BLaER1 treated with 17β-estradiol and CSF1 and Interleukin-3, amounts not matched to agents 10 nM and 100 nM (cell line): ENCODE measurements around the gene TSKS.

ENCODE experiments used
- H3K27ac ChIP-seq, 11 experiments: shearing (Covaris generic); formaldehyde crosslinking; 2 replicates each; pipeline ENCODE4 v1.8.1; 2022
- H3K27me3 ChIP-seq, 11 experiments: shearing (Covaris generic); formaldehyde crosslinking; 2 replicates each; pipeline ENCODE4 v1.8.1; 2022
- H3K36me3 ChIP-seq, 11 experiments: shearing (Covaris generic); formaldehyde crosslinking; 2 replicates each; pipeline ENCODE4 v1.8.1; 2022
- H3K4me1 ChIP-seq, 10 experiments: shearing (Covaris generic); formaldehyde crosslinking; 2 replicates each; pipeline ENCODE4 v1.8.1; 2022
- H3K4me2 ChIP-seq, 11 experiments: shearing (Covaris generic); formaldehyde crosslinking; 2 replicates each; pipeline ENCODE4 v1.8.1; 2022
- H3K4me3 ChIP-seq, 10 experiments: shearing (Covaris generic); formaldehyde crosslinking; 2 replicates each; pipeline ENCODE4 v1.8.1; 2022
- H3K9ac ChIP-seq, 11 experiments: shearing (Covaris generic); formaldehyde crosslinking; 2 replicates each; pipeline ENCODE4 v1.8.1; 2022
- H3K9me3 ChIP-seq, 11 experiments: shearing (Covaris generic); formaldehyde crosslinking; replicated peaks in 1 of 11; 2 replicates each; pipeline ENCODE4 v1.8.1; 2022
- H4K20me1 ChIP-seq, 11 experiments: shearing (Covaris generic); formaldehyde crosslinking; 2 replicates each; pipeline ENCODE4 v1.8.1; 2022
- Cebpa-rat ChIP-seq, 11 experiments: shearing (Covaris generic); IDR thresholded peaks; 2 replicates each; pipeline ENCODE4 v1.8.1; 2022

TSKS gene

DNA sequence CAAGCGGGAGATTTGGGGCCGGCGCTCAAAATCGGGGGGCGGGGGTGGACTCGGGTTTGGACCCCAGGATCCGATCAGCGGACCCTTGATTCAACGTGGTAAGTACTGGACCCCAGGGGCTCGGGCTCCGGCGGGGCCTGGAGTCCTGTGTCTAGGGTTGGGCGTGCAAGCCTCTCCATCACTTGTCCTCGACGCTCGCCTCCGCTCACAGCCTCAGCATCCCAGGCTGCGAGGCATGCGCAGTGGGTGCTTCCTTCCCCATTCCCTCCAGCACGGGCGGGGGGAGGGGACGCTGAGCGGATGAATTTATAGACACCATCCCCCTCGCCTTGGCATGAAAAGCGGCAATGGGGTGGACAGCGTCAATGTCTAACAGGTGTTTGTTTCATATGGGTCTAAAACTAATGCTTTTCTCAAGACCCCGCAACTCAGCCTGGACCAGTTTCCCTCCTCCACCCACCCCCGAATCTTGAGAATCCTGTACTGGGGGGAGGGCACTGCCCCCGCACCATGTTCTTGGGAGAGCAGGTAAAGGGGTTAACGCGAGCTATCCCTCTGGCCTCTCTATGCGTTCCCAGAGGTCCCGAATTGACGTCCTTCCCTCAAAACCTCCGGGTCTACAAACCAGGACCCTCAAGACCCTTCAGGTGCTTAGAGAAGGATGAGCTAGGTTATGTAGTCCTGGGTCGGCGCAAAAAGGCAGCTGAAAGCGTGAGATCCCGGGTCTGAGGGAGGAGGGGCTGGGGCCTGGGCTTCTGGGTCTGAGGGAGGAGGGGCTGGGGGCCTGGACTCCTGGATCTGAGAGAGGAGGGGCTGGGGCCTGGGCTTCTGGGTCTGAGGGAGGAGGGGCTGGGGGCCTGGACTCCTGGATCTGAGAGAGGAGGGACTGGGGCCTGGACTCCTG lies 71.6 kb downstream of the TSKS start:
- peaks cover 21 to 35% (median 30%) of the 10 kb centered on the region in 11 experiments for H3K27me3 ChIP-seq
- H3K4me3 ChIP-seq, result peak overlapping the region in 9 of 10 experiments; percentile 22 to 56 (median 38); a peak in 16 of 20 replicates
- no peak for TF ChIP-seq Cebpa-rat (IDR thresholded peaks at IDR 0.05)
- peaks cover 0 to 41% (median 34%) of the 10 kb centered on the region in 11 experiments; a peak in 17 of 22 replicates for H4K20me1 ChIP-seq
- H3K4me2 ChIP-seq, result peak overlapping the region; percentile 68 to 95 (median 80)
- no peaks in the 10 kb centered on the region for H3K9me3 ChIP-seq
- H3K4me1 ChIP-seq, result peaks cover 37 to 58% (median 50%) of the 10 kb centered on the region in 10 experiments
- H3K27ac ChIP-seq, result no peak overlapping the region
- H3K36me3 ChIP-seq, result peaks cover 0 to 36% (median 29%) of the 10 kb centered on the region in 11 experiments; a peak in 20 of 22 replicates
- peak overlapping the region in 2 of 11 experiments; percentile 7 to 21; a peak in 3 of 22 replicates for H3K9ac ChIP-seq

- TF ChIP-seq Cebpa-rat (IDR thresholded peaks at IDR 0.05), result no peak
These were observed 72.4 kb downstream of the TSKS start, which contains the start of gene CPT1C for GRCh38 chr19:49690656-49691242. CPT1C (plus strand) TSS chr19:49691116; CDS start chr19:49692253, 1,137 bp downstream.

DNA sequence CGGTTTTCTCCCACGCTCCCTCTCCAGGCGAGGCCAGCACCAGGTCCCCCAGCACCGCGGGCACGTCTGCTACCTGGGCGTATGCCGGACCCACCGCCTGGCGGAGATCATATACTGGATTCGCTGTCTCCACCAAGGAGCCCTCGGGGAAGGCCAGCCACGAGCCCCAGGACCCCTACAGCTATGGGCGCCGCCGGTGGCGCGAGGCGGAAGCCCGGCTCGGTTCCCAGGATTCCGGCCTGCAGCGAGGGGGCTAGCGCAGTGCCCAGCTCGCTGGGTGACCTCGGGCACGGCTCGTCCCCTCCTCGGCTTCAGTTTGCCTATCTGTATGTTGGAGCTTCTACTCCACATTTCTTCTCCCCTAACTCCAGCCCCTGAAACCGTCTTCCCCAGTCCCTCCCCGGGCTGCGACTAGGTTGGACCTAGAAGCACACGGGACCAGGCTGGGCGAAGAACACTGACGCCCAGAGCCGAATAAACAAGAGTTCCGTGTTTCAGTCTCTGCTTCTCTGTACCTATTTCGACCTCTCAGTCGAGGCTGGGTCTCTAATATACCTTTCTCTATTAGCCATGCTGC lies 72.9 kb downstream of the TSKS start:
- peaks cover 0 to 54% (median 47%) of the 10 kb centered on the region in 11 experiments; a peak in 19 of 22 replicates for H4K20me1 ChIP-seq
- H3K27me3 ChIP-seq, result peaks cover 21 to 35% (median 30%) of the 10 kb centered on the region in 11 experiments
- H3K9ac ChIP-seq, result peak overlapping the region in 7 of 11 experiments; percentile 7 to 42 (median 35); a peak in 5 of 22 replicates
- H3K4me2 ChIP-seq, result peak overlapping the region; percentile 68 to 95 (median 80)
- peaks cover 11 to 49% (median 42%) of the 10 kb centered on the region in 11 experiments for H3K36me3 ChIP-seq
- H3K4me1 ChIP-seq, result peaks cover 37 to 71% (median 56%) of the 10 kb centered on the region in 10 experiments
- TF ChIP-seq Cebpa-rat (IDR thresholded peaks at IDR 0.05), result no peak
- H3K9me3 ChIP-seq, result no peaks in the 10 kb centered on the region
- H3K4me3 ChIP-seq, result peak overlapping the region in 8 of 10 experiments; percentile 26 to 56 (median 37); a peak in 10 of 20 replicates
- no peak overlapping the region for H3K27ac ChIP-seq

More at GRCh38 chr19:49690656-49691242, 72.4 kb downstream of the TSKS start, which contains the start of gene CPT1C:
- H3K4me2 ChIP-seq, result peak within 1 kb of the TSS; percentile 68 to 95 (median 80)
- H3K36me3 ChIP-seq, result peaks cover 5 to 44% (median 36%) of the 10 kb centered on the region in 11 experiments; a peak in 21 of 22 replicates
- peaks cover 21 to 35% (median 30%) of the 10 kb centered on the region in 11 experiments for H3K27me3 ChIP-seq
- H3K27ac ChIP-seq, result no peak within 1 kb of the TSS
- peak within 1 kb of the TSS; percentile 22 to 56 (median 37); a peak in 17 of 20 replicates for H3K4me3 ChIP-seq
- H3K9ac ChIP-seq, result peak within 1 kb of the TSS in 8 of 11 experiments; percentile 5 to 42 (median 28); a peak in 9 of 22 replicates
- no peaks in the 10 kb centered on the region for H3K9me3 ChIP-seq
- peaks cover 0 to 48% (median 41%) of the 10 kb centered on the region in 11 experiments; a peak in 17 of 22 replicates for H4K20me1 ChIP-seq
- peaks cover 37 to 65% (median 54%) of the 10 kb centered on the region in 10 experiments for H3K4me1 ChIP-seq
